DMS79 (cell line): ENCODE results near the gene VMO1.

ENCODE experiments used
- DNase-seq: peaks from one replicate; lab custom pipeline; 2025; lab: John Stamatoyannopoulos, UW

Gene VMO1

GRCh38 chr17:4764595-4764994, 21.6 kb downstream of the VMO1 start:
- DNase-seq: no peak

DNA sequence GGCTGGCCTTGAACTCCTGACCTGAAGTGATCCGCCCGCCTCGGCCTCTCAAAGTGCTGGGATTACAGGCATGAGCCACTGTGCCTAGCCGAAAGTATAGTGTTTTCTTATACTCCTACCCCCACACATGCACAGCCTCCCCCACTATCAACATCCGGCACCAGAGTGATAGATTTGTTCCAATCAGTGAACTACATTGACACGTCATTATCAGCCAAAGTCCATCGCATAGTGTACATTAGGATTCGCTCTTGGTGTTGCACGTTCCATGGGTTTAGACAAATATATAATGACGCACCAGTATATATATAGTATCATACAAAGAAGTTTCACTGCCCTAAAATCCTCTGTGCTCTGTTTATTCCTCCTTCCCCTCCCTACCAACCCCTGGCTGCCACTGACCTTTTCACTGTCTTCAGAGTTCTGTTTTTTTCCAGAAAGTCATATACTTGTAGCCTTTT, 26.4 kb downstream of the VMO1 start:
- no peak for DNase-seq

- no peak for DNase-seq
Observed at GRCh38 chr17:4753392-4753791, 32.8 kb downstream of the VMO1 start.

GRCh38 chr17:4751932-4752331, 34.2 kb downstream of the VMO1 start:
- no peak for DNase-seq

- no peak for DNase-seq
Observed at GRCh38 chr17:4750606-4751005, 35.6 kb downstream of the VMO1 start.

GRCh38 chr17:4748686-4749085, 37.5 kb downstream of the VMO1 start:
- DNase-seq: no peak

DNA sequence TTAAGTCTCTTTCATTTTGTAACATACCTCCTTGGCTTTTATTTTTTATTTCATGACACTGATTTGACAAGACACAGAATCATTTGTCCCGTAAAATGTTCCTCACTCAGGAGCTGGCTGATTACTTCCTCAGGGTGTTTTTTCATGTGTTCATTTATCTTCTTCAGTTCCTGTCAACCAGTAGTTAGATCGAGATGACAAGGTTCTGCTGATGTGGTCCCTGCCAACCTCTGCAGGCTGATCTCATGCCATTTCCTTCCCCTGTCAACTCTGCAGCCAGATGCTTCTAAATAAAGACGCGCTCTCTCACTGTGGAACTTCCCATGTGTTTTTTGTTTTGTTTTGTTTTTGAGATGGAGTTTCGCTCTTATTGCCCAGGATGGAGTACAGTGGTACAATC, 38.3 kb downstream of the VMO1 start:
- no peak for DNase-seq

DNA sequence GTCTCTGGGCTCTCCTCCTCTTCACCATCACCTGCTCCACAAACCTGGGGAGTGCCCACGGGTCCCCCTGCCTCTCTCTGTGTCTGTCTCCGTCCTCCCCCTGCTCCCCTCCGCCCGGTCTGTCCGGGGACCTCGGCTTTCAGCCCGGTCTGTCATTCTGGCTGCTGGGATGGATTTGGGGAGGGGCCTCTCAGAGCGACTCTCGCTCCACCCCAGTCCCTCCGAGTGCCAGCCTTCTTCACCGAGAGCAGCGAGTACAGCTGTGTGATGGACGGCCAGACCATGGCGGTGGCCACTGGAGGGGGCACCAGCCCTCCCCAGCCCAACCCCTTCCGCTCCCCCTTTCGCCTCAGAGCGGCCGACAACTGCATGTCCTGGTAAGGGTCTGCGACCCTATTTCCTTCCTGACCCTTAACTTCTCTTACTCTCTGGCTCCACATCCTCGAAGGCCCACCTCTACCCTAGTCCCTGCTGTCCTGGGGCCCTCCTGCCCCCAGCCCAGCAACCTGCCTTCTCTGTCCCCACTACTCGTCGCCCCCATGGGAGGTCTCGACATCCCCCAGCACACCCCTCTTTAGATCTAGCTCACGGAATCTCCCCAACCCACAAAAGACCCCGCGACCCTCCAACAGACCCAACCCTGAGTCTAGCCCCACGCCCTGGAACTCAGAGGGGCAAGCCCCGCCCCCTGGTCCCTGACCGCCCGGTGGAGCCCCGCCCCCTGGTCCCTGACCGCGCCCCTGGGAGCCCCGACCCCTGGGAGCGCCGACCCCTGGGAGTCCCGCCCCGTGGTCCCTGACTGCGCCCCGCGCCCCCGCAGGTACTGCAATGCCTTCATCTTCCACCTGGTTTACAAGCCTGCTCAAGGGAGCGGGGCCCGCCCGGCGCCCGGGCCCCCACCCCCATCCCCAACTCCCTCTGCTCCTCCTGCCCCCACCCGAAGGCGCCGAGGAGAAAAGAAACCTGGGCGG, 40.9 kb downstream of the VMO1 start:
- no peak for DNase-seq

DNA sequence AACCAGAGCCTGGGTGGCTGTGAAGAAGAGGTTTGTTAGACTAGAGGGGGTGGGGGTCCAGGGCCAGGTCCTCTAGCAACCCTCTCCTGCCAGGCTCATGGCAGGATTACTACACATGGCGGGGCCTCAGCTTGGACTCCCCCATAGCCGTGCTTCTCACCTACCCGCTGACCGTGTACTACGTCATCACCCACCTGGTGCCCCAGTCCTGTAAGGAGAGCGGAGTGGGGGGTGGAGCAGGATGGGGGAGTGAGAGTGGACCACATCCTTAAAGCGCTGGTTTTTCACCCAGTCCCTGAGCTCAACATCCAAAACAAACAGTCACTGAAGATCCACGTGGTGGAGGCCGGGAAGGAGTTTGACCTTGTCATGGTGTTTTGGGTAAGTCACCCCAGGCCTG, 42.3 kb downstream of the VMO1 start:
- DNase-seq: no peak

- DNase-seq: no peak
Observed at GRCh38 chr17:4743216-4743615, 42.9 kb downstream of the VMO1 start.

DNA sequence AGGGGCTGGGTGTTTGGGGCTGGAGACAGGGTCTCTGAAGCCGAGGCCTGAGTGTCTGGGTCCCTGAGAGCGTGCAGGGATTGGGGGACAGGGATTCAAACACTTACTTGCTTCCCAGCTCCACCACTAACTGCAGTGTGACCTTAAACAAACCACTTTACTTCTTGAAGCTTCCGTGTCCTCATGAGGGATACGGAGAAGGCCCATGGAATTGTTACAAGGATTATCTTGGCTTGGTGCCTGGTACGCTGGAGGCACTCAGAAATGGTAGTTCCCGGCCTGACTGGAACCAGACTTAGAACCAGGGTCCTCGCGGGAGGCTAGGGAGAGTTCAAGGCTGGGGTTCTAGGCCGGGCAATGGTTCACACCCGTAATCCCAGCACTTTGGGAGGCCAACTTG, 43.5 kb downstream of the VMO1 start:
- no peak for DNase-seq

- DNase-seq: no peak
Observed at GRCh38 chr17:4742133-4742532, 44.0 kb downstream of the VMO1 start.

GRCh38 chr17:4741544-4741943, 44.6 kb downstream of the VMO1 start:
- DNase-seq: no peak

DNA sequence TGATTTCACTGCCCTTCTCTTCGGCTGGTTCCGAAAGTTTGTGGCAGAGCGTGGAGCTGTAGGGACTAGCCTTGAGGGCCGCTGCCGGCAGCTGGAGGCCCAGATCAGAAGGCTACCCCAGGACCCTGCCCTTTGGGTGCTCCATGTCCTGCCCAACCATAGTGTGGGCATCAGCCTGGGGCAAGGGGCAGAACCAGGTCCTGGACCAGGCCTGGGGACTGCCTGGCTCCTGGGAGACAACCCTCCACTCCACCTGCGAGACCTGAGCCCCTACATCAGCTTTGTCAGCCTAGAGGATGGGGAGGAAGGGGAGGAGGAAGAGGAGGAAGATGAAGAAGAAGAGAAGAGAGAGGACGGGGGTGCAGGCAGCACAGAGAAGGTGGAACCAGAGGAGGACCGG, 45.6 kb downstream of the VMO1 start:
- DNase-seq: no peak

- no peak for DNase-seq
Observed at GRCh38 chr17:4740025-4740351, 46.2 kb downstream of the VMO1 start.

GRCh38 chr17:4739122-4740024, 46.8 kb downstream of the VMO1 start, which contains the start of the genes CXCL16 and ZMYND15:
Gene CXCL16, minus strand, starts transcription at chr17:4739928. Its CDS starts 589 bp downstream, at chr17:4739339.
Gene ZMYND15, plus strand, starts transcription at chr17:4739833. Its CDS starts 716 bp downstream, at chr17:4740549.
- DNase-seq: no peak

GRCh38 chr17:4738136-4739121, 47.7 kb downstream of the VMO1 start:
- no peak for DNase-seq

DNA sequence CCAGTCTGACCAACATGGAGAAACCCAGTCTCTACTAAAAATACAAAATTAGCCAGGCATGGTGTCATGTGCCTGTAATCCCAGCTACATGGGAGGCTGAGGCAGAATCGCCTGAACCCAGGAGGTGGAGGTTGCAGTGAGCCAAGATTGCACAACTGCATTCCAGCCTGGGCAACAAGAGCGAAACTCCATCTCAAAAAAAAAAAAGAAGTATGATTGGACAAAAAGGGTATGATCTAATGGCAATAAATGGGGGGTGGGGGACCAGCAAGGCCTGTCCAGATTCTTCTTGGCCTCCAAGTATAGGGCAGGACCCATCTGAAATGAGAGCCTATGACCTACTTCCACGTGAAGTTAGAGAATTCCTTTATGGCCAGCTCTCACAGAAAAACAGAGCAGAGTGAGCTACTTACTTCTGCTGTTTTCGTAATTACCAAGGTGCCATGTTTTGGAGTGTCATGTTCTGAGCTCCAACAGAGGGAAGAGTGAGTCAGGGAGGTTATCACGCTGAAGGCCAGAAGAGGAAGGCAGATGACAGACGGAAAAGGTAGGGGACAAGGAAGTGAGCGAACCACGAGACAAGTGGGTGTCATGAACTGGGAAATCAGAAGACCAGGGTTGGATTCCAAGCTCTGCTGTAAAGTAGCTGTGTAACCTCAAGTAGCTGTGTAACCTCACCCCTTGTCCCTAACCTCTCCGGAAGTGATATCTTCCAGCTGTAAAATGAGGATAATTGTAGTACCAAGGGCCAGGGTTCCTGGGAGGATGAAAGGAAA, 50.1 kb downstream of the VMO1 start:
- DNase-seq: no peak
